ENCODE measurements around the gene PHYH. TPM values are rescaled to one million over a fixed set of nuclear protein-coding genes. Genes with fewer than 3 reads are reported as not detected.

The PHYH gene
- total RNA-seq: 7.5 and 7.9 TPM in 2 replicates

GRCh38 chr10:13299437-13300287 lies at the start of gene PHYH:
Gene PHYH (minus strand): TSS chr10:13300064. CDS start chr10:13300042, 22 bp downstream.

GRCh38 chr10:13348216-13349017 lies 48.6 kb upstream of the PHYH start, which contains the start of gene SEPHS1:
Gene SEPHS1 (minus strand): TSS chr10:13348293. CDS start chr10:13344950, 3,343 bp downstream.

GRCh38 chr10:13234172-13234571 lies 65.7 kb downstream of the PHYH start, which contains the start of gene UCMA:
Gene UCMA (minus strand): TSS chr10:13234374. CDS start chr10:13234258, 116 bp downstream.

Other genes starting within 250 kb of the PHYH start
- gene OPTN, start 199.9 kb downstream of the PHYH start, total RNA-seq: 39.3 and 74.3 TPM in 2 replicates
- 13.3 and 16.0 TPM in 2 replicates for gene MCM10, start 138.5 kb downstream of the PHYH start, total RNA-seq
- not detected in 2 replicates for gene UCMA, start 65.7 kb downstream of the PHYH start, total RNA-seq
- 34.8 and 40.4 TPM in 2 replicates for gene SEPHS1, start 48.2 kb upstream of the PHYH start, total RNA-seq
- 5.8 and 7.8 TPM in 2 replicates for gene BEND7, start 228.9 kb upstream of the PHYH start, total RNA-seq

Data from epithelial cell of umbilical artery (primary cell).